Activated naive CD8-positive, alpha-beta T cell treated with anti-CD3 and anti-CD28 coated beads for 36 hours (primary cell): ENCODE results near the gene TMEM167A. TPM values are rescaled to one million over a fixed set of nuclear protein-coding genes. Genes with fewer than 3 reads are reported as not detected.
"Not testable (repeated sequence)": the region's sequence is repeated elsewhere in the genome, so short reads cannot be mapped to it uniquely, and the experiment has no call there.

Experiments used
- DNase-seq: peaks from one replicate; pipeline ENCODE4 v3.0.0; 2021
- H3K27ac Mint-ChIP-seq: one replicate; pipeline ENCODE4 v1.8.0; 2022; ENCODE audit warnings: mild to moderate bottlenecking, moderate library complexity, mixed read lengths
- H3K27me3 Mint-ChIP-seq: one replicate; pipeline ENCODE4 v1.8.0; 2022; ENCODE audit warnings: mild to moderate bottlenecking, mixed read lengths
- H3K36me3 Mint-ChIP-seq: one replicate; pipeline ENCODE4 v1.8.0; 2021; ENCODE audit warnings: mild to moderate bottlenecking, mixed read lengths
- H3K4me1 Mint-ChIP-seq: one replicate; pipeline ENCODE4 v1.8.0; 2021; ENCODE audit warnings: mixed read lengths
- H3K4me3 Mint-ChIP-seq: one replicate; pipeline ENCODE4 v1.8.0; 2022; ENCODE audit warnings: mild to moderate bottlenecking, moderate library complexity, mixed read lengths
- H3K9me3 Mint-ChIP-seq: one replicate; pipeline ENCODE4 v1.8.0; 2022; ENCODE audit warnings: mixed read lengths
- total RNA-seq, 2 experiments: library from RNA; stranded (reverse); gene quantifications; one replicate each; pipeline ENCODE4 v1.2.3, GENCODE V29; 2021

Gene TMEM167A
- total RNA-seq, 2 experiments from 2014 or later, result 88.1 to 92.3 TPM

DNA sequence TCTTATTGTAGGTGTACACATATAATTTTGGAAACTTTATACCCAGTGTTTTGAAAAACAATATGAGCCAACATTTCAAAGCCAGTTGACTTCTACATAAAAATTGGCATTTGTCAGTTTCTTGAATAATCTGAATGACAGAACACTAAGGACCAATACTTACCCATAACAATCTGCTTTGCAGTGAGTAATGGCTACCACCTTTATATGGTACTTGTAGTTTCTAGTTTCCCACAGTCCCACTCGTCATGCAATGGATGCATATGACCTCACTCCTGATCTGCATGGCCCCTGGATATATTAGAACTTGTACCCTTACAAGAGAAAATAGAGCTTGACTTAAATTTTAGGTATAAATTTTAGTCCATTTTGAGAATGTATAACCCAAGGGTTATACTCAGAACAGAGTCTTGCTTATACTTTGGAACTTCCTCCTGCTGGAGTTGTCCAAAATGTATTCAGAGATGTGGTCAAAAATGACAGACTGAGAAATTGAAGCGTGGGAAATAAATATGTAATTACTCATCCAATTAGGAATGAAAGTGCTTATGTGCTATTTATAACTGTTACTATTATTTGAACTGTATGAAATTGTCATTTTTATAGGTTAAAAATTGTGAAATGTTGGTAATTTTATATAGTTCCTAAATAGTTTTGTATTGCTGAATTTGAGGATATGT is 19.6 kb upstream of the TMEM167A start:
- no peak overlapping the region for H3K4me3 Mint-ChIP-seq
- no peak for DNase-seq
- no peak overlapping the region for H3K27ac Mint-ChIP-seq
- H3K9me3 Mint-ChIP-seq, result peaks cover 24% of the 10 kb centered on the region
- no peaks in the 10 kb centered on the region for H3K27me3 Mint-ChIP-seq
- peaks cover 14% of the 10 kb centered on the region for H3K4me1 Mint-ChIP-seq
- H3K36me3 Mint-ChIP-seq, result peaks cover 35% of the 10 kb centered on the region

DNA sequence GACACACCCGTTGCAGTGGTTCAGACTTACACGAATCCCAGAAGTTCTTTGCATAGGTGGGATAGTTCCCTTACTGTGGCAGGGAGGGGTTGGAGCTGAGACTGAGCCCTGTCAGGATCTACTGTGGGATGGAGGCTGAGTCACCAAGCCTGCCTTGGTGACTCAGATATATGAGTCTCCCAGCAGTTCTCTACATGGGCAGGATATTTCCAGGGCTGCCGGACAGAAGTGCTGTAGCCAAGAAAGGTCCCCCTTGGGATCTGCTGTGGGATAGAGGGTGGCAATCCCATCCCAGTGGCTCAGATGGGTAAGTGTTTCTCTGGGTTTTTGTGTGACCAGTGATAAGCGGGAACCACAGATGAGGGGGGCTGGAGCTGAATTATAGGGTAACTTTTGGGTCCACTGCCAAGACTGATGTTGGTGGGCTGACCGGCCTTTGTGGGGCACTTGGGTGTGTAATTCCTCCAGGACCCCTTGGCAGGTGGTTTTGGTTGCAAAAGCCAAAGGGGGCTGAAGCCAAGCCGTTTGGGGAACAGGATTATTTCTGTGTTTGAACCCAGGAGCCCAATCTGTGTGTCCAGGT is 18.9 kb upstream of the TMEM167A start:
- Mint-ChIP-seq H3K36me3 (peaks cover 35% of the 10 kb centered on the region), H3K27ac (no peak overlapping the region)

DNA sequence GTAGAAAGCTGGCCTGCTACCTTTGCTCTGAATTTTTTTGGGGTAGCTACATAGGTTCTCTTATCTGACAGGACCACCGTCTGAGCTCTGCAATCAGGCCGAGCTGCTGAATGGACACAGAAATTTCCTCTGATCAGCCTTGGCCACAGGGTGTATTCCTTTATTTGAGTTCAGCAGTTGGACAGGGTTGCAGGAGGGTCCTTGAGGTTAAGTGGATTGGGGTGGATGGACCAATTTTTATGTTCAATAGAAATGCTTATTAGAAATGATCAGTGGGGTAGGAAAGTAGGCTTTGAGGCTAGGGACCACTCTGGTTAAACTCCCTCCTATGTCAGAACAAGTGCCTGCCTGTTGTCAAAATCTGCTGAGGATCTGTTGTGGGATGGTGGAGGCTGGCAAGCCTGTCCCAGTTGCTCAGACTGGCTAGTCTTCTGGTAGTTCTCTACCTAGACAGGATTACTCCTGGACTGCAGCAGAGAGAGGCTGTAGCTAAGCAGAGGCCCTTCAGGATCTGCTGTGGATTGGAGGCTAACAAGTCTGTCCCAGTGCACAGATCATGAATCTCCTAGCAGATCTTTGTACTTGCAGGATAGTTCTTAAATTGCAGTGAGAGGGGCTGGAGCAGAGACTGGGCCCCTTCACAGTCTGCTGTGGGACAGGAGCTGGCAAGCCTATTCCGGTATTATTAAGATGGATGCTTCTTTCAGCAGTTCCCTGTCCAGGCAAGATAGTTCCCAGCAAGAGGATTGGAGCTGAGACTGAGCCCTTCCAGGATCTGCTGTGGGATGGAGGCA is 18.2 kb upstream of the TMEM167A start:
- Mint-ChIP-seq H3K4me3 (no peak overlapping the region), H3K36me3 (peaks cover 37% of the 10 kb centered on the region), H3K4me1 (peaks cover 17% of the 10 kb centered on the region), H3K9me3 (peaks cover 25% of the 10 kb centered on the region), H3K27ac (no peak overlapping the region), H3K27me3 (no peaks in the 10 kb centered on the region)
- no peak for DNase-seq

More for the DNA sequence above, 18.9 kb upstream of the TMEM167A start:
- H3K4me1 Mint-ChIP-seq, result peaks cover 17% of the 10 kb centered on the region
- H3K27me3 Mint-ChIP-seq, result no peaks in the 10 kb centered on the region
- H3K9me3 Mint-ChIP-seq, result peaks cover 25% of the 10 kb centered on the region
- H3K4me3 Mint-ChIP-seq, result no peak overlapping the region
- no peak for DNase-seq

DNA sequence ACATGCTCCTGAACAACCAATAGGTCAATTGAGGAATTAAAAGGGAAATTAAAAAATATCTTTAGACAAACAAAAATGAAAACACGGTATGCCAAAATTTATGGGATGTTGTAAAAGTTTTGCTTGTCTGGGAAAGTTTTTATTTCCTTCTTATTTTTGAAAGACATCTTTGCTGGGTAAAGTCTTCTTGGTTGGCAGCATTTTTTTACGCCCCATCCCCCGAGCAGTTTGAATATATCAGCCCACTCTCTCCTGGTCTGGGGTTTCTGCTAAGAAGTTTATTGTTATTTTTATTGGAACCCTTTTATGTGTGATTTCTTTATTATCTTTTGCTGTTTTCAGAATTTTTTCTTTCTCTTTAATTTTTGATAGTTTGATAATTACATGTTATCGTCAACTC is 16.5 kb upstream of the TMEM167A start:
- no peak for DNase-seq
- peaks cover 19% of the 10 kb centered on the region for H3K4me1 Mint-ChIP-seq
- H3K27ac Mint-ChIP-seq, result no peak overlapping the region
- H3K36me3 Mint-ChIP-seq, result peaks cover 41% of the 10 kb centered on the region
- H3K9me3 Mint-ChIP-seq, result peaks cover 25% of the 10 kb centered on the region
- no peak overlapping the region for H3K4me3 Mint-ChIP-seq
- H3K27me3 Mint-ChIP-seq, result no peaks in the 10 kb centered on the region

DNA sequence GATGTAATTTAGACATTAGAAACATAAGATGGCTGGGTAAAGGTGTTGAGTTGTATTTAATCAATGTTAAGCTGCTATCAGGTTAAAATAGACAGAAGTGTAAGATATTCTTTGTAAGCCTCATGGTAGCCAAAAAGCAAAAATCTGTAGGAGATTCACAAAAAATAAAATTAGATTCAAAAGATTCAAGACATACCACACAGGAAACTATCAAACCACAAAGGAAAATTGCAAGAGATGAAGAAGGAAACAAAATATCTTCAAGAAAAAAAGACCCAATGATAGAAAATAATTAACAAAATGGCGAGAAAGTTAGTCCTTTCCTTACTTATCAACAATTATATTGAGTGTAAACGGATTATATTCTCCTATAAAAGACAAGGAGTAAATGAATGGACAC is 15.4 kb upstream of the TMEM167A start:
- H3K4me1 Mint-ChIP-seq, result peaks cover 19% of the 10 kb centered on the region
- peaks cover 25% of the 10 kb centered on the region for H3K9me3 Mint-ChIP-seq
- H3K4me3 Mint-ChIP-seq, result peak overlapping the region; percentile 19
- H3K36me3 Mint-ChIP-seq, result peaks cover 41% of the 10 kb centered on the region
- no peaks in the 10 kb centered on the region for H3K27me3 Mint-ChIP-seq
- no peak for DNase-seq
- peak overlapping the region; percentile 75 for H3K27ac Mint-ChIP-seq

DNA sequence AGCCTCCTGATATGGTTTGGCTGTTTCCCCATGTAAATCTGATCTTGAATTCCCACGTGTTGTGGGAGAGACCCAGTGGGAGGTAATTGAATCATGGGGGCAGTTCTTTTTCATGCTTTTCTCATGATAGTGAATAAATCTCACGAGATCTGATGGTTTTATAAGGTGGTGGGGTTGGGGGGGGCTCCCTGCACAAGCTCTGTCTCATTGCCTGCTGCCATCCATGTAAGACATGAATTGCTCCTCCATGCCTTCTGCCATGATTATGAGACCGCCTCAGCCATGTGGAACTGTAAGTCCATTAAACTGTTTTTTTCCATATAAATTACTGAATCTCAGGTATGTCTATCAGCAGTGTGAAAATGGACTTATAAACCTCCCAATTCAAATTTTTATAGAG is 13.0 kb upstream of the TMEM167A start:
- H3K36me3 Mint-ChIP-seq, result peaks cover 32% of the 10 kb centered on the region
- no peaks in the 10 kb centered on the region for H3K27me3 Mint-ChIP-seq
- peaks cover 19% of the 10 kb centered on the region for H3K4me1 Mint-ChIP-seq
- no peak overlapping the region for H3K27ac Mint-ChIP-seq
- DNase-seq, result no peak
- no peak overlapping the region for H3K4me3 Mint-ChIP-seq
- peaks cover 24% of the 10 kb centered on the region for H3K9me3 Mint-ChIP-seq

DNA sequence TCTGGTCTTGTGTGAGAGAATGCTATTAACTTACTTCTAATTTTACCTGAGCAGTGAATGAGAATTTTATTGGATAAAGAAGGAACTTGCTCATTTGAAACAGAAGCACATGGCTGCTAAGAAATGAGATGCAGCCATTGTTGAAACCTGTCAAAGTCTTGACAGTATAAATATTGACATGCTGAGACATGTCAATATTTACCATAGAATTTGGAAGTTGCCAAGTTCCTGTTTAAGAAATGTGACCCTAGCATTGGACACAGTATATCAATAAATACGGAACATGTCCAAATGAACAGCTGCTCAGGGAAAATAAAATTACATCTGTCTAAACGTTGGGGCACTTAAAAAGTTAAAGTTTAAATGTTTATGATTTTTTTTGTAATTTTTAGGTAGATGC is 7.9 kb upstream of the TMEM167A start:
- H3K27ac Mint-ChIP-seq, result no peak overlapping the region
- H3K4me3 Mint-ChIP-seq, result no peak overlapping the region
- no peak for DNase-seq
- no peaks in the 10 kb centered on the region for H3K27me3 Mint-ChIP-seq
- H3K36me3 Mint-ChIP-seq, result peaks cover 7% of the 10 kb centered on the region
- peaks cover 3% of the 10 kb centered on the region for H3K9me3 Mint-ChIP-seq
- H3K4me1 Mint-ChIP-seq, result peaks cover 5% of the 10 kb centered on the region

DNA sequence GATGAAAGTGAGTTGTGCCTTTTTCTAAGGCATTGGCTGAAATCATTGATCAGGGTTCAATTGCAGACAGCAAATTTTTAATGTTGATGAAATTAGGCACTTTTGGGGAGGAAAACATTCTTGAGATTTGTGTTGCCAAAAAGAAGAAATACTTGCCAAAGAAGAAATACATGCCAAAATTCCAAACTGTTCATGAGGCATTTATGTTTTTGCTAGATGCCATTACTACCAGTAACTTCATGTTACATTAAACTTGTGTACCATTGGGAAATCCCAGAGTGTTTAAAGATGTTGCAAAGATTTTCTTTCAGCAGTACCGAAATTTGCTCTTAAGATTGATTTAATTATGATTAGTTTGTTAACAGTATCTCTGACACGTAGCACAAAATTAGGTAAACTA is 7.1 kb upstream of the TMEM167A start:
- DNase-seq, result no peak
- Mint-ChIP-seq H3K4me3 (no peak overlapping the region), H3K36me3 (peaks cover 5% of the 10 kb centered on the region), H3K27me3 (no peaks in the 10 kb centered on the region), H3K4me1 (peaks cover 5% of the 10 kb centered on the region), H3K9me3 (peaks cover 3% of the 10 kb centered on the region), H3K27ac (no peak overlapping the region)

DNA sequence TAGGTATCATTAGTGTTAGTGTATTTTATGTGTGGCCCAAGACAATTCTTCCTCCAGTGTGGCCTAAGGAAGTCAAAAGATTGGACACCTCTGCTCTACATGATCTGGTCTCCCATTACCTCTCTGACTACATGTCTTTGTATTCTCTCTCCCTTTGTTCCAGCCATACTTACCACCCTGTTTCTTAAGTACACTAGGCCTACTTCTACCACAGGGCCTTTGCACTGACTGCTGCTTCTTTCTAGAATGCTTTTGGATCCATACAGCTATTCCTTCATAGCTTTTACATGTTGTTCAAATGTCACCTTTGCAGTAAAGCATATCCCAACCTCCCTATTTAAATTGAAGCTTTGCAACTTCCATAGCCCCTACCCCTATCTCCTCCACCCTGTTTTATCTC is 5.6 kb upstream of the TMEM167A start:
- Mint-ChIP-seq H3K27me3 (no peaks in the 10 kb centered on the region), H3K27ac (no peak overlapping the region), H3K36me3 (peaks cover 7% of the 10 kb centered on the region), H3K4me3 (no peak overlapping the region), H3K4me1 (peaks cover 12% of the 10 kb centered on the region), H3K9me3 (peaks cover 3% of the 10 kb centered on the region)
- DNase-seq, result no peak

DNA sequence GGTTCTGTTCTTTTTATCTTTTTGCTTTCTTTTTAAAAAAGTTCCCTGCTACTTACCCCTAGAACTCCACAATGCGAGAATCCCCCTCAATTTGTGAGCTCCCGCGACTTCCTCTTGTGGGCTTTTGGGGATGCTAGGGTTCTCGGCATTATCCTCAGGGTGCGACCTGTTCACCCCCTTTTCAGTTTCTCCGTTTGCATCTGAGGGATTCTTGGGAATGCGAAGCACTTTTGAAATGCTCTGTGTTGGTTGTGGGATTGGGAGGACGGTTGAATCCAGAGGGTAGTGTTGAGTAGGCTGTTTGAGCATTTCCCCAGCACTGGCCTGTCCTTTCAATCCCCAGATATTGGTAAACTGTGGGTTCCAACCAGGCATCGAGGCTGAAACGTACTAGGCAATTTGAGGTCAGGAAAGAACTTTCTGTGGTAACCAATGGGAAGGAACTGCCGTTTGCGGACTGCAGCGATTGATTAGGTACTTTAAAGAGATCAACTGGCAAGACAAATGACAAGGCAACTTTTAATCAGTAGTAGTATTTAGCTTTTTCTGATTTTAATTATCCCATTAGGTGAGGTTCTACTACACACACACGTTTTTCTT is 568 bp upstream of the TMEM167A start:
- peak; percentile 14 for DNase-seq
- peak overlapping the region; percentile 98 for H3K27ac Mint-ChIP-seq
- peaks cover 35% of the 10 kb centered on the region for H3K36me3 Mint-ChIP-seq
- peaks cover 2% of the 10 kb centered on the region for H3K9me3 Mint-ChIP-seq
- peak overlapping the region; percentile 97 for H3K4me3 Mint-ChIP-seq
- peaks cover 42% of the 10 kb centered on the region for H3K4me1 Mint-ChIP-seq
- H3K27me3 Mint-ChIP-seq, result no peaks in the 10 kb centered on the region

DNA sequence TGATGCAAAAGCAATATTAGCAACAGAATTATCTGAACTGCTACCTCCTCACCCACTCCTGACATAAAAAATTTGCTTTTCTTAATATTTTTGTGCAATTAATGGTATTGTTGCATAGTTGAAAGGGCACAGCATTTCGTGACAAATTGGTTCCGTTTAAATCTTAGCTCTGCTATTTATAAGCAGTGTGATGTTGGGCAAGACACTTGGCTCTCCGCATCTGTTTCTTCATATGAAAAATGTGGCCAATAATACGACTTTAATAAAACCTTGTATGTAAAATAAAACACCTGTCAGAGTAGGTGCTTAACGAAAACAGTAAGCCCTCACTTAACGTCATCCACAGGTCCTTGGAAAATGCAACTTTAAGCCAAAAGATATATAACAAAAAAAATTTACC is 4.2 kb downstream of the TMEM167A start:
- no peak overlapping the region for H3K4me3 Mint-ChIP-seq
- H3K27ac Mint-ChIP-seq, result no peak overlapping the region
- peaks cover 62% of the 10 kb centered on the region for H3K4me1 Mint-ChIP-seq
- DNase-seq, result no peak
- peaks cover 49% of the 10 kb centered on the region for H3K36me3 Mint-ChIP-seq
- no peaks in the 10 kb centered on the region for H3K9me3 Mint-ChIP-seq
- no peaks in the 10 kb centered on the region for H3K27me3 Mint-ChIP-seq

DNA sequence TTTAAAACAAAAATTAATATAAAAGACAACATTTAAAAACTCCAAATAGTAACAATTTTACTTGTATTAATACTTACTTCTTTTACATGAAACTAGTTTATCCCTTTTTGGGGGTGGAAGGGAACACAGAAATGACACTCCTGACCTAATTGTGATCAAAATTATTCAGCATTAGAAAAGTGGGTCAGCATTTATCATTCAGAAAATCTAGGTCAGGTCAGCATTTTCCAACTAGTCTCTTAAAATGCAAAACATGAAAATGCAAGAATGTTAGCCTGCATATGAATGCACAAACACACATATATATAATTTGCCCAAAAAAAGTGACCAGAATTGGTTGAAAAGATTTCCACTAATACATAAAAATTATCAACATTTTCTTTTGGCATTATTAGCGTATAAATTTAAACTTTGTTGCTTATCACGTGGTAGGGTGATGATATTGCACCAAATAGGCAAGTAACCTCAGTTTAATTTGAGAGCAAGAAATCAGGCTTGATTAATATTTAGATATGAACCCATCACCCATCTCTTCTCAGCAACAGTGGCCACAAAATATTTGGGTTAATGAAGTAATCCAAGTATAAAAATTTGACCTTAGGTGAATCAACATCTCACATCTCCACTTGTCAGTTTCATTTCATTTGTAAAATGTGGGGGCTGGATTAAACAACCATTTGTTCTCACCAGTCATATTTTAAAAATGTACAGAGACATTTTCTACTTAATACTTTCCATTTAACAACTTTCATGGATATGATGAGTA is 5.7 kb downstream of the TMEM167A start:
- Mint-ChIP-seq H3K4me1 (peaks cover 67% of the 10 kb centered on the region), H3K27me3 (no peaks in the 10 kb centered on the region), H3K27ac (peak overlapping the region; percentile 76), H3K36me3 (peaks cover 49% of the 10 kb centered on the region), H3K4me3 (no peak overlapping the region), H3K9me3 (no peaks in the 10 kb centered on the region)
- DNase-seq, result no peak

DNA sequence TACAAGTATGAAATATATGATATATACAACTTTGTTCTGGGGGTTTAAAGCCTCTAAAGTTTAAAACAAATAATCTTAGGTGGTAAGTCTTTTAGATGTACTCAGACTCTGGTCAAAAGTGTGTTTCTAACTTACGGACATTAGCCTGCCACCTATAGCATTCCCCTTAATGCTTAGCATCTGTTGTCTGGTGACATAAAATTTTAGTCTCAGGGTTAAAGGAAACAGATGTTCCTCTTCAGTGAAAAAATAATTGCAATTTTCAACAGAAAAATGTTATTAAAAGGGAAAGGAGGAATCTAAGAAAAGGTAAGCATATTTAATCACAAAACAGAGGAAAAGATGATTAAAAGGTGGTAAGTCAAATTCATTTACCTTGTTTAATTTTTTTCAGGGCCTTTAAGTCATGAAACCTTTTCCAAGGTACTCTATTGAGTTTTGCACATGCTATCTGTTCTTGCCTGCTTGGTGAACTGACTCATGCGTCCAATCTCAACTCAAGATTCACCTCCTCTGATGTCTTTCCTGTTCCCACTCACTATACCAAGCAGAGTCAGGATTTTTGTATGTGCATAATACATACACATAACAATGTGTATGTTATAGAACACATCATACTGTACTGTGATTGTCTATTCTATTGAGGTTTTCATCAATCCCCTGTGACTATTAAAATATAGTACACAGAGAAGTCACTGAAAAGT is 7.9 kb downstream of the TMEM167A start:
- DNase-seq, result no peak
- Mint-ChIP-seq H3K4me3 (no peak overlapping the region), H3K27ac (no peak overlapping the region), H3K9me3 (no peaks in the 10 kb centered on the region), H3K4me1 (peaks cover 58% of the 10 kb centered on the region), H3K27me3 (no peaks in the 10 kb centered on the region), H3K36me3 (peaks cover 36% of the 10 kb centered on the region)

DNA sequence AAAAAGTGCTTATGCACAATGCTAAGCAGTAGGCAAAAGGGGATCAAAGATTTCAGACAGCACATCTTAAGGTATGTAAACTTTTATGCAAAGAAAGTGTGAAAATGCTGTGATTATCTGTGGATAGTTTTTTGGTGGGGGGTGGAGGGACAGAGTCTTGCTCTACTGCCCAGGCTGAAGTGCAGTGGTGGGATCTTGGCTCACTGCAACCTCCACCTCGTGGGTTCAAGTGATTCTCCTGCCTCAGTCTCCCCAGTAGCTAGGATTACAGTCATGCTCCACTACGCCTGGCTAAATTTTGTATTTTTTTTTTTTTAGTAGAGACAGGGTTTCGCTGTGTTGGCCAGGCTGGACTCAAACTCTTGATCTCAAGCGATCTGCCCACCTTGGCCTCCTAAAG is 9.8 kb downstream of the TMEM167A start:
- DNase-seq, H3K9me3 Mint-ChIP-seq, H3K27me3 Mint-ChIP-seq, H3K4me3 Mint-ChIP-seq, H3K27ac Mint-ChIP-seq: not testable (repeated sequence)
- Mint-ChIP-seq H3K36me3 (peaks cover 21% of the 10 kb centered on the region), H3K4me1 (peaks cover 42% of the 10 kb centered on the region)
